MCF 10A (cell line): ENCODE results near the gene RFC5. TPM values are rescaled to one million over a fixed set of nuclear protein-coding genes. Genes with fewer than 3 reads are reported as not detected.

Source experiments
- BruUV-seq: library from RNA; stranded (reverse); fragments of 400-500 nt; replicated peaks from 2 replicates; lab custom pipeline; 2021; lab: Mats Ljungman, UMichigan
- CTCF ChIA-PET: fragments of 300-600 bp; sonication (Branson Sonifier 250); formaldehyde crosslinking; extraction: SDS; loops from one replicate; lab custom pipeline; 2021; ENCODE audit warnings: antibody characterized with exemption, inconsistent platforms; lab: Yijun Ruan, JAX
- POLR2A ChIA-PET: fragments of 300-600, 350-650 bp; sonication (Branson Sonifier 250); formaldehyde crosslinking; extraction: SDS; loops from one replicate; lab custom pipeline; 2020; ENCODE audit warnings: antibody characterized with exemption, inconsistent platforms; lab: Yijun Ruan, JAX
- DNase-seq: peaks from one replicate; pipeline ENCODE4 v3.0.0-alpha.2; 2018; ENCODE audit not compliant: unreplicated experiment
- H3K27ac Mint-ChIP-seq: one replicate; pipeline ENCODE4 v1.8.0; 2022; ENCODE audit warnings: mild to moderate bottlenecking, low read depth, mixed read lengths; ENCODE audit not compliant: unreplicated experiment
- H3K27me3 Mint-ChIP-seq: one replicate; pipeline ENCODE4 v1.8.0; 2022; ENCODE audit warnings: mixed read lengths; ENCODE audit not compliant: insufficient read depth, unreplicated experiment
- H3K36me3 Mint-ChIP-seq: one replicate; pipeline ENCODE4 v1.8.0; 2022; ENCODE audit warnings: mild to moderate bottlenecking, moderate library complexity, mixed read lengths; ENCODE audit not compliant: insufficient read depth, unreplicated experiment
- H3K4me1 Mint-ChIP-seq: one replicate; pipeline ENCODE4 v1.8.0; 2022; ENCODE audit warnings: mixed read lengths; ENCODE audit not compliant: insufficient read depth, unreplicated experiment
- H3K4me3 Mint-ChIP-seq: one replicate; pipeline ENCODE4 v1.8.0; 2022; ENCODE audit warnings: mild to moderate bottlenecking, moderate library complexity, mixed read lengths; ENCODE audit not compliant: unreplicated experiment
- H3K9me3 Mint-ChIP-seq: one replicate; pipeline ENCODE4 v1.8.0; 2022; ENCODE audit warnings: mixed read lengths; ENCODE audit not compliant: unreplicated experiment
- CTCF ChIP-seq: fragments of 200-600 bp; IDR thresholded peaks from one replicate; pipeline ENCODE4 v1.8.0; 2022; ENCODE audit warnings: antibody characterized with exemption, mild to moderate bottlenecking; ENCODE audit not compliant: unreplicated experiment
- intact Hi-C: fragments of 100-400 bp; cut with micrococcal nuclease; formaldehyde crosslinking; loops from 2 replicates; pipeline ENCODE4 v1.14.1; 2022
- total RNA-seq: library from RNA; stranded (reverse); gene quantifications from 2 replicates; pipeline ENCODE4 v1.2.3, GENCODE V29; 2022

RFC5 gene
- total RNA-seq, 1 experiment from 2014 or later: 13.9 TPM

DNA sequence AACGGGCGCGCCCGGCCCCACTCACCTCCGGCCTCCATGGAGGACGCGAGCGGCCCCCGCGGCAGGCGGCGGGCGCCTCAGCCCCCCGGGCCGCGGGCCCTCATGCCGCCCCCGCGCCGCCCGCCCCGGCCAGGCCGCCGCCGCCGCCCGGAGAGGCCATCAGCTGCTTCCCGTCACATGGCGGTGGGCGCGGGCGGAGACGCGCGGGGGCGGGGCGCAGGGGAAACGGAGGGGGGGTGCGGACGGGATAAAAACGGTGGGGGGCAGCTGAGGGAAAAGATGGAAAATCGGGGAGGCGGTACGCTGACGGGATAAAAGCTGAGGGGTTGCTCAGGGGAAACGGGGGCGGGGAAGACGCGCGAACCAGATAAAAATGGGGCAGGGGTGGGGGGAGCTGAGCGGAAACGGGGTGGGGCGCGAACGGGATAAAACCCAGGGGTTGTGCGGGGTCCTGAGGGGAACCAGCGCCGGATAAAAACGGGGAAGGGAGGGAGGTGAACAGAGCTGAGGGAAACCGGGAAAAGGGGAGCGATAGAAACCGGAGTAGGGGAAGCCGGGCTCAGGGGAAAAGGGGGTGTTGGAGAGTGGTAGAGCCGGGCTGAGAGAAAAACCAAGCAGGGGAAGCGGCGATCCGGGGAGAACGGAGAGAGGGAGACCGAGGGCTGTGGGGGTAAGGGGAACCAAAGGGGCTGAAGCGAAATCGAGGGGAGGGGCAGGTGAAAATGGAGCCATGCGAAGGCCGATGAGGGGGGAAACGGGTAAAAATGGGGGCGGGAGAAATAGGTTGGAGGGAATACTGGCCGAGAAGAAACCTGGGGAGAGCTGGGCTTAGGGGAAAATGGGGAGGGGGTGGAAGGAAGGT is 44.7 kb downstream of the RFC5 start, which contains the start of gene WSB2:
TSS of gene WSB2 (minus strand) at position 169 of the 862 bp plus-strand sequence. CDS start at position 38, 131 bp downstream.
- DNase-seq: no peak
- intact Hi-C loops: loop anchor here (1.0 to 5.0 kb wide), 4 partner anchors 9 to 316 kb away; partner anchors contain the start of genes RFC5 and SUDS3
- BruUV-seq: no TSS peak
- Mint-ChIP-seq H3K27me3 (no peaks in the 10 kb centered on the region), H3K9me3 (no peaks in the 10 kb centered on the region), H3K4me1 (peaks cover 21% of the 10 kb centered on the region), H3K36me3 (peaks cover 18% of the 10 kb centered on the region), H3K27ac (peak within 1 kb of the TSS; percentile 93), H3K4me3 (peak within 1 kb of the TSS; percentile 89)
- CTCF ChIA-PET: interaction anchor here (0.6 to 1.6 kb wide), 3 partner anchors 21 to 788 kb away, joined by 3 to 8 read pairs (median 3); no protein-coding TSS in a partner anchor
- POLR2A ChIA-PET: interaction anchor here (0.6 to 6.6 kb wide), 11 partner anchors 8 to 896 kb away, joined by 3 to 49 read pairs (median 3); partner anchors contain the start of genes PEBP1, RFC5, SUDS3 and VSIG10
- TF ChIP-seq CTCF: no peak

DNA sequence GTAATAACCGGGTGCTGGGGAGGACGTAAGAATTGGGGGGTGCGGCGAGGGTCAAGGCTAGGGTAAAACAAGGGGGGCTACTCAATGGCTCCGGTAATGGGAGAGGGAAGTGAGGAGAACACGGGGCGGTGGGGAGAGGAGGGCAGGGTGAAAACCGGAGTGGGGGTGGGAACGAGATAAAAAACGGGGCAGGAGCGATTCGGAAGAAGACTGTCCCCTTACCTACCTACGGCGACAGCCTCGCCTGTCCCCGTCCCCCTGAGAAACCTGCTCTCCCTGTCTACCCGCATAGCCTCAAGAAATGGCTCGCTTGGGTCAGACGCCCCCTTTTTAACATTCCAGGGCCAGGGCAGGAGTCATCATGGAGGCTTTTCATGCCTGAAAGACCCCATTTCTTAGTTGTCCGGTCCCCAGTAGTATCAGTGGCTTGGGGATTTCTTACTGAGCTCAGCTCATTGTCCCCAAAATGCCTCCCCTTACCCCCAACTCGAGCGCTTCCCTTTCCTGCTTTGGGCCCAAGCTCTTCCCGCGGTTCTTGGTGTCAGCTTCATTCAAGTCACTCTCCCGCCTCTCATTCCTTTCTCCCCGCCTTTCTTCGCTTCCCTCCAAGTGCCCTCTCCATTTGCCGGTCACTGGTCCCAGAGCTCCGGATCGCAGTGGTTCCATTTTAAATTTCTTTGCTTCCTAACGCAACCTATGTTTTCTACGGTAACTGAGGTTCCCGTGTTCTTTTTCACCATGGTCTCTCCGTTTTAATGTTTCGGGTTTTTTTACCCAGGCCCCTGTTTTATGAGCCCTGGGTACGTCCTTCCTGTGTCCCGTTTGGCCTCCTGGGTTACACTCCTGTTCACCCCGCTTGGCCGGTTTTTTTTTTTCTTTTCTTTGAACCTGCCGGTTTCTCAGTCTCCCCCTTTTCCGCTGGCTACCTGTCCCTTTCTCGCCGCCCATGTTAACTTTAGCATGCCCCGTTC is 45.7 kb downstream of the RFC5 start:
- no peaks in the 10 kb centered on the region for H3K9me3 Mint-ChIP-seq
- DNase-seq: no peak
- no TSS peak for BruUV-seq
- POLR2A ChIA-PET: interaction anchor here (0.6 to 6.6 kb wide), 9 partner anchors 9 to 866 kb away, joined by 3 to 49 read pairs (median 3); partner anchors contain the start of genes PEBP1 and VSIG10
- TF ChIP-seq CTCF: no peak
- H3K27me3 Mint-ChIP-seq: no peaks in the 10 kb centered on the region
- H3K4me1 Mint-ChIP-seq: peaks cover 20% of the 10 kb centered on the region
- CTCF ChIA-PET: interaction anchor here (0.7 to 1.6 kb wide), 5 partner anchors 22 to 314 kb away, joined by 3 to 8 read pairs (median 3); no protein-coding TSS in a partner anchor
- peak overlapping the region; percentile 93 for H3K27ac Mint-ChIP-seq
- intact Hi-C loops: loop anchor here (1.0 to 5.0 kb wide), 4 partner anchors 10 to 315 kb away; partner anchors contain the start of genes RFC5 and SUDS3
- H3K4me3 Mint-ChIP-seq: peak overlapping the region; percentile 89
- peaks cover 18% of the 10 kb centered on the region for H3K36me3 Mint-ChIP-seq

GRCh38 chr12:118063576-118064391 is 47.3 kb downstream of the RFC5 start:
- intact Hi-C loops: loop anchor here (5.0 kb wide), 1 partner anchor 314 kb away; the partner anchor contains the start of gene SUDS3
- Mint-ChIP-seq H3K4me3 (peak overlapping the region; percentile 89), H3K4me1 (peaks cover 20% of the 10 kb centered on the region), H3K27me3 (no peaks in the 10 kb centered on the region), H3K27ac (no peak overlapping the region), H3K36me3 (peaks cover 12% of the 10 kb centered on the region), H3K9me3 (no peaks in the 10 kb centered on the region)
- DNase-seq: no peak
- TF ChIP-seq CTCF: no peak
- no TSS peak for BruUV-seq
- ChIA-PET CTCF (interaction anchor here (0.6 to 4.3 kb wide), 9 partner anchors 9 to 1860 kb away, joined by 3 to 11 read pairs (median 4); no protein-coding TSS in a partner anchor), POLR2A (interaction anchor here (1.1 to 6.6 kb wide), 6 partner anchors 8 to 73 kb away, joined by 3 to 49 read pairs (median 4); partner anchors contain the start of genes PEBP1 and VSIG10)
